GM21786 (cell line): ENCODE measurements around the gene WDR4.
"Not testable (repeated sequence)": the region's sequence is repeated elsewhere in the genome, so short reads cannot be mapped to it uniquely, and the experiment has no call there.

ENCODE experiments used
- ATAC-seq: cut with Tn5 transposase; IDR thresholded peaks from one replicate; pipeline ENCODE4 v1.9.1; 2021; ENCODE audit not compliant: unreplicated experiment

Gene WDR4

DNA sequence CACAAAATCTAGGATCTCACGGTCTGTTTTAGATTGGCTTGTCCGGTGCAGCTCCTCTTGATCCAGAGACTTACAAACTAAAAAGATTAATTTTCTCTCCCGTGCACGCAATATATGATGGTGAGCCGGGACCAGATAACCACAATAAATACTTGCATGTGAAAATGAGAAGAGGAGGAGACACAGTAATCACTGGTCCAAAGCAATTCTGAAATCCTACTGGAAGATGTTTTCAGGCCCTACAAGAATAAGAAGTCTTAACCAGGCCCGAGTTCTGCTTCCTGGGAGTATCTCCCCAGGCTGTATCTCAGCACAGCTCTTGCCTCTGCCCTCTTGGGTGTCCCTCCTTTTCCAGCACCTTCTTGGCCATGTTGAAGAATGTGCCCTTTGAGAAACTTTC, 1.0 kb upstream of the WDR4 start:
- no peak for ATAC-seq

DNA sequence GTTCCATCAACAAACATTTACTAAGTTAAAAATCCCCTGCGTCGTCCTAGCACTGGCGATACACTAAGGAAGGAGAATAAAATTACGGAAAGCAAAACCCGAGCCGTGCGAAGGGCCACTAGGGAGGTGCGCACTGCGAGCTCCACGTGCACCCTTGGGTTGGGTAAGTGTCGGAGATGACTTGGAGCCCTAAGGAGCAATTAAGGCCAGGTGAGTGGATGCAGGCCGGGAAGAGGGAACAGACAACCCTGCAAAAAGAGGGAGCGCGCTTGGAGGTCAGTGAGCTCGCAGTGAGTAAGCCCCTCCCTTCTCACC, 704 bp downstream of the WDR4 start:
- peak; percentile 18 for ATAC-seq

DNA sequence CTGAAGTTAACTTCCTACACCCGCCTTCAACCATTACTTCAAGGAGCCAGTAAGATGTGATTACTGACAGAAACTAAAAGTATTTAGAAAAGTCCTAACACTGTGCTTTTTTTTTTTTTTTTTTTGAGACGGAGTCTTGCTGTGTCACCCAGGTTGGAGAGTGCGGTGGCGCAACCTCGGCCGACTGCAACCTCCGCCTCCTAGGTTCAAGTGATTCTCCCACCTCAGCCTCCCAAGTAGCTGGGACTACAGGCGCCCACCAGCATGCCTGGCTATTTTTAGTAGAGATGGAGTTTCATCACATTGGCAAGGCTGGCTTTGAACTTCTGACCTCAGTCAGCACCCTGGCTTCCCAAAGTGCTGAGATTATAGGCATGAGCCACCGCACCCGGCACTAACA, 3.5 kb downstream of the WDR4 start:
- ATAC-seq, result not testable (repeated sequence)

DNA sequence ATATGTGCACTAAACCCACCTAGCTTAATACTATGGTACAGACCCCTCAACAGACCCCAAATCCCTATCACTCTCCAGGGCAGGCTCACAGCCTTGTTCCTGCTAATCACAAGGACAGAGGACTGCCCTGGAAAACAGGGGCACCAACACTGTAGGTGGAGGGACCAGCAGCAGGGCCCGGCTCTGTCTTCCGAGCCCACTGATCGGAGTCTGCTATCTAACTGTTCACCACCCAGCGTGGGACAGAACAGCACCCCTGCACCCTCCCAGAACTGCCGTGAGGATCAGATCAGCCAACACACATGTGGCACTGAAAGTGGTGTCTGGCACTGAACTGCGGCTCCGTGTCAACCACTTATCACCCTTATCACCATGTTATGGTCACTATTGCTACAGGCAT, 6.2 kb downstream of the WDR4 start:
- no peak for ATAC-seq

DNA sequence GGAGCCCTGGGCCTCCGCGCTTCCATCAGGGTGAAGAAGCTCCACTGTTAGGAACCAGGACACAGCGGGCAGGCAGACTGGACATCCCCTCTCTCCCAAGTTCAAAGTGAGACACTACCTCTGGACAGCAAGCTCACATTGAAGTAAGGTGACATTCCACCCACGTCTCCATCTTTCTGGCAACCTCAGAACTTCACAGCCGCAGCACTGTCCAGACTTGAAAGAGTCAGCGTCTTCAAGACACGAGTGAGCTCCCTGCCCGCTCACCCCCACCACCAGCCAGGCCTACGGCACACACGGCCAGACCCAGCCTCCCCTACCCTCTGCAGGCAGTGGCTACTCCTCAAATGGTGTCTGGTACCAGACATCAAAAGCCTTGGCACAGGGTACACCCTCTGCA, 11.1 kb downstream of the WDR4 start:
- no peak for ATAC-seq

DNA sequence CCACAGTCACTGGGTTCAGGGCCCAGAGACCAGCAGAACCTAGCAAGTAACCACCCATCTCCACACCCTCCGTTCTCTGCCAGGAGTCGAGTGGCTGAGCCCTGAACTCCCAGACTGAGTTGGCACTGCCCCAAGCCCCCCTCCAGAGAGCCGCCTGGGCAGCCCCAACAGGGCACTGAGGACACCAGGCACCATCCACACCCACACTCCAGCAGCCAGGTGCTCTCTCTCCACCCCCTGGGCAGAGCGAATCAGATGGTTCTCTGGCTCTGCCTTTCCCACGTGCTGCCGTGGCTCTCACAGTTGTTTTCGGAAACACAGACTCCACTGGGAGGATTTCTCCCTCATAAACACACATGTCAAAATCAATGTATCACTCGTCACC, 13.6 kb downstream of the WDR4 start:
- no peak for ATAC-seq

DNA sequence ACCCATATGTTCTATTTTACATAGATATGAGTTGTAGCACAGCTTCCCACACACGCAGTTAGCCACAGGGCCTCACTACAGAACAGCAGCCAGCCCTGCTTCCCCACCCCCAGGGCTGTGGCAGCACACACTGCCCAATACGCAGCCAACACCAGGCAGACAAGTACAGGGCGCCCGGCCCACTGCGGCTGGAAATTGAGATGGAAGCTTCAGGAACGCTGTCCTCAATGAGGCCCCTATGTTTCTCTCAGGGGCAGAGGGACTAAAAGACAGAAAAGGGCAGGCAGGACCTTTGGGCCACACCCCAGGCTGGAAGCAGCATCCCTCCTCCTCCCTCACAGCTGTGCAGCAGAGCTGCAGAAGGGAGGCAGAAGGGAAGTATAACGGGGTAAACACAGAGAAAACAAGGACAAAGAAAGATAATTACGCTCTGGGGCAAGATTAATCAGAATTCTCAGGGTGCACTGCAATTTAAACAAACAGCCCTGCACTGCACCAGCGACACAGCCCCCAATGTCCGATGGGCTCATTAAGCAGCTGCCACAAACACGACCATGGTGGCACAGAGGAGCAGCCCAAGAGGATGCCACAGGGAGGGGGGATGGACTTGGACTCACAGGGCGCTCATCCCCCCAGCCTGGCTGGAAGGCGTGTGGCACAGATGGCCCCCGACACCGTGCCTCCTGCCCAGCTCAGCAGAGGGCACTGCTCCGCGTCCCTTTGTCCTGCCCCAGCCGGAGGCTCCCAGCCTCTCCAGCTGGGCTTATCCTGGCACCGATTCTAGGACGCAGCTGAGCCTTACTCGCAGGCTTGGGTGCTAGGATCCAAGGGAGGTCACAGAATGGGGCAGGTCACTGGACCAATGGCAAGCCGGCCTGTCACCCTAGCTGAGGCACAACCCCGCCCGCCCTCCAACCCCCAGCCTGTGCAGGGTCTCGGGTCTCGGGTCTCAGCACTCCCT, 14.2 kb downstream of the WDR4 start:
- no peak for ATAC-seq

DNA sequence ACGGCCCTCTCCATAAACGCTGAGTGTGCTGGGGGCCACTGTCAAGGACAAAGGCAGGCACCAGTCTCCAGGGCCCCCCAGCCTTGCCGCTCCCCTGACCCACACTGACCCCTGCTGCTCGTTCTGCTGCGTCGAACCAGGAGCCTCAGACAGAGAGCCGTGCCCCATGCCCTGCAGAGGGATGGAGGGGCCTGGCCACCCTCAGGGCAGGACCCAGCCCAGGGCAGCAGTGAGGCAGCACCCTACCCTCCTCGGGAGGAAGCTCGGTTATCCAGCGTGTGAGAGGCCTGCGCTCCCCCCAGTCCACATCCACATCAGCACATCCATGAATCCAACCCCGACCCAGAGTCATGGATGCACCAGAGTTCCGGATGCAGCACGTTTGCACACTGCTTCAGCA, 15.1 kb downstream of the WDR4 start:
- ATAC-seq, result no peak

DNA sequence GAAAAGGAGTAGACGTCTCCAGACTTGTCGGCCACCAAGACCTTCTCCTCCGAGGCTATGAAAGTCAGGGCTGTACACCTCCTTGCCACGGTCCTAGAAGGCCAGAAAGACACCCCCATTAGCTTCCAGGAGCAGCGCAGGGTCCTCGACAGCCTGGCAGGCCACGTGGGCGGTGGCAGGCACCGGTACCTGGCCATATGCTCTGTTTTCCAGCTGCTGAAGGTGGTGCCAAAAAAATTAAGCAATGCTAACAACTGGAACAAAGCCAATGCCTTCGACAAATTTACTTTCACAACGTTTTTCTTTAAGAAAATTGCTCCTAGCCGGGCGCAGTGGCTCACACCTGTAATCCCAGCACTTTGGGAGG, 15.9 kb downstream of the WDR4 start:
- no peak for ATAC-seq

DNA sequence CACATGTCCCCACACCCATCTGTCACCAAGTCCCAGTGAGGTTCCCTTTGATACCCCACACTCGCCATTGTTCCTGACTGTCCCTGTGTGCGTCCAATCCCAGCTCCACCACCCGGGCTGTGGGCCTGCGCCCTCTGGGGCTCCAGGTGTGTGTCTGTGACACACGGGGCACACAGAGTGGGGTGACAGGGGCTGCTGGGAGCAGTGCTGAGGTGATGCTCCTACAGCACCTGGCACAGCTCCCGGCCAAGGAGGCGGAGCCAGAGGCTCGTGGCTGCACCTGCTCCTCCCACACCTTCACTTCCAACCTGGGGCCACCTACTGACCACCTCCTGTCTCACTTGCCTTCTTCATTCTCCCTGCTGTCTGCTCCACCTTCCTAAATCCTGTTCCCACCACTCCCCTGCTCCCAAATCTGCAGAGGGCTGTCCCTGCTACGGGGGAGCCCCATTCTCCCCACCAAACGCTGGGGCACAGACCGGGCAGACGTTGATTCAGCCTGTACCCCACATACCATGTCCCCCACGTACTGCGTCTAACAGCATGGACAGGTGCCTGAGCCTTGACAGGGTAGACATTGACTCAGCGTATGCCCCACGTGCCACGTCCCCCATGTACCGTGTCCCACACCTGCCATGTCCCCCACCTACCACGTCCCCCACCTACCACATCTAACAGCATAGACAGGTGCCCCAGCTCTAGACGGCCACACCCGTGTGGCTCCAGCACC, 16.4 kb downstream of the WDR4 start:
- ATAC-seq, result no peak

DNA sequence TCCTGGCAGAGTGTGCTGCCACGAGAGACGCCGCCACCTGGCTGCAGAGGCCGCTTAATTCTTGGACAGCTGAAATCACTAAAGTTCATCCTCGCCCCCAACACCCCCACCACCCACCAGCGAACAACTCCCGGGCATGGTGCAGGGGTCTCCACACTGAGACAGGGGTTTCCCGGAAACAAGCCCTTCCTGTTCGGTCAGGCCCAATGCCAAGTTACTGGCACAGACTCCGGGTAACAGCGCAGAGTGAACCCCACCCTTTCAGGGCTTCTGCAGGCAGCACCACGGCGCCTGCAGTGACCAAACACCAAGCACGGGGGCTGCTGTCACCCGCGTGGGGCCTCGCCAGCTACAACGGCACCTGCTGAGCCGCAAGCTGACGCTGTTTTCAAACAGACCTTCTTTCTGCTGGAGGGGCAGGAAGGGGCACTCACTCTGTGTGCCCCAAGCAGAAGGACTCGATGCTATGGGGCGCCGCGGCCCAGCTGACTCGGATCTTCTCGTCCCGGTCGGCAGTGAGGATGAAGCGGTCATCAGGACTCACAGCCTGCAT, 17.4 kb downstream of the WDR4 start:
- ATAC-seq, result no peak

DNA sequence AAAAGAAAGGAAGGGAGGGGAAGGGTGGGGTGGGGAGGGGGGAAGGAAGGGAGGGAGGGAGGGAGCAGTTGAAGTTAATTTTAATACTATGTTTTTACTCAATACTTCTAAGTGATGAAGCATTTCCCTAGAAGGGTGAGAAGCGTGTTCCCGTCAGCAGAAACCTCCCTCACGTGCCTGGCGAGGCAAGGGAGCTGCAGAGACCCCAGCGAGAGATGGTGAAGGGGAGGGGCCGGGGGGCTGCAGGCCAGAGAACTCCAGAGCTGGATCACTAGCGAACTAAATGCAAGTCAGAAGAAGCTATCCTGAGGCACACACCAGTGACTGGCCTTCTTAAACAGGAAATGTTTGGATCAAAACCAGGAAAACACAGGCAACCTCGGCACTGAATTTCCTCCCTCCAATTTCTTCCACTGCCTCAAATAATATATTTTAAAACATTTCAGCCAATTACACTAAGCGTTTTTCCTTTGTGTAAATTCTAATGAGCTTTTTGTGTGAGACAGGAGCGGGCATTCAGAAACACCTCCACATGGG, 18.0 kb downstream of the WDR4 start:
- ATAC-seq, result no peak

DNA sequence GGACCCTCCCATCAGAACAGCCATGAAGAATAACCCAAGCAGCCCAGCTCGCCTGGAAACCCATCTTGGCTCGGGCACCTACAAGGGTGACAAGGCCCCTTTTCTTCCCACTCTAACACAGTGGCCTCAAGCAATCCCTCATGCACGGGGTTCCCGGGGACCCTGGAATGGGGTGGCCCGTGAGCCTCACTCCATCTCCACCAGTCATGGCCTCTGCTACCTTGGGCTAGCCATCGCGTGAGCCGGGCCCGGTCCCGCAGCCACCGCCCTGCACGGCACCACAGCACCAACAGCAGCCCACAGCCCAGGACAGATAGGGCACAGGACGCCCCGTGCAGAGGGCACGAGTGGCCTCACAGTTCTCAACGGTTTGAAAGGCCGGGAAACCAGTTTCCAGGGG, 19.0 kb downstream of the WDR4 start:
- ATAC-seq, result no peak

DNA sequence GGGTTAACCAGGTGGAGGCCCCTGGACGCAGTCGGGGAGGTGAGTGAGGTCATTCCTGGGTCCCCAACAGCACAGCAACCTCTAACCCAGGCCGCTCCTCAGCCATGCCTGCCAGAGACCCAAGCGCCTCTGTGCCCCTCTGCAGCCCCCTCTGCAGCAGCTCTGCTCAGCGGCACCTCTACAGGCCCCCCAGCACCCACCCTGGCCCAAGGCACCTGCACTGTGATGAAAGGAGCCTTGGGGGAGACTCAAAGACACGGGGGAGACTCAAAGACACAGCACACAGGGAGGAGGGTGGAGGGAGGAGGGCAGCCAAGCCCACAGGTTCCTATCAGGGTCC, 19.5 kb downstream of the WDR4 start:
- no peak for ATAC-seq

DNA sequence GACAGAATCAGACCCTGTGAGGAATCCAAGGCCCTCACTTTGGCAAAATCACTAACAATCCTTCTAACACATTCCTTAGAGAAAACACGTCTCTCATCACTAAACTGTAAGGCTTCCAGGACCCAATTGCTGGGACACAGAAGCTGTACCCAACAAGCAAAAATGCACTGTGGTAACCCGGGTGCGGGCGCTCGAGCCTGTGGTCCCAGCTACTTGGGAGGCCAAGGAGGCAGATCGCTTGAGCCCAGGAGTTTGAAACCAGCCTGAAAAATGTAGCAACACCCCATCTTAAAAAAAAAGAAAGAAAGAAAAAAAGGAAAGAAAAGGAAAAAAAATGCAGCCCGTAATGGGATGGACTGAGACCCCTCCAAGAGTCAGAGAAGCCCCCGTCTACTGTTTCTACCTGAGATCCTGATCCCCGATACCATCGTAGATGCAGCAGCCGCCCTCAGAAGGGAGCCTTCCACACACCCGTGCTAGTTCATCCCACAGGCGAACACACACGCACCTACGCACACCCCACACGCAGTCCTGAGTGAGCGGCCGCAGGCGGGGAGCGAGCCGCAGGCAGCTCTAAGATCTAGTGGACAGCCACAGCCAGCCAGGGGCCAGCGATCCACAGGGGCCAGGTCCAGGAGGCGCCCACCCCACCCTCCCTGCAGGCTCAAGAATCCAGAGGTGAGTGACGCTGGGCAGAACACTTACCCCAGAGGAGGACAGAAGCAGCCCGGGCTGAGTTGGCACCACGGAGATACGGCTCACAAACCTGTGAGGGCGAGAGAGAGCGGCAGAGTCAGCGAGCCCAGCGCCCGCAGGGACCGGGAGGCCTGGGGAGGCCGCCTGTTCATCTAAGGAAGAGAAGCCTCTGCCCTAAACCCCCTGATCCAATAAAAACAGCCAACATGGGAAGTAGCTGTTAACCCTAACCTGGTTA, 20.1 kb downstream of the WDR4 start:
- ATAC-seq, result no peak

DNA sequence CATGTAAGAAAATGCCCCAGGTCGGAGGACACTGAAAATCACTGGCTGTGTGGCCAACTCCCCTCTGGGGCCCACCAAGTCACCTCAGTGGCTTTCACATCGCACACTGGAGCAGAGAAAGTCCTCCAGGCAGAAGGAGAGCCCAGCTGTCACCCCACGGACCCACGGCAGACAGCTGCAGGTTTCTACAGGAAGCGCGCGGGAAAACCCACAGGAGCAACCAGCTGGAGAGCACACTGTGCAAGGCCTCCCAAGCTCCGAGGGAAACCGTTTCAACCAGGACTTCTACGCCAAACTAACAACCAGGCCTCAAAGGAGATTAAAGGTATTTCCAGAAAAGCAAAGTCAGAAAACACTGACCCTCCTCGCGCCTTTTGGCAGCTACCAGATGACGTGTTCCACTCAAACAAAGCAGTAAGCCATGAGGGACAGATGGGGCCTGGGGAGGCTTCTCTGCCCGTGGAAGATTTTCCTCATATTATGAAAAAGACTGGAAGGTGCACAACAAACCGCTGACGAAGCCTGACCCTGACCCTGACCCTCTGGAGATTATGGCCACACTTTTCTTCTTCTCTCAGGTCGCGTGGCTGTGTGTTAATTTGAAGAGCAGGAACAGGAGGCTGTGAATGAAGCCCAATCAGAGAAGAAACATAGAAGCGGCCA, 21.0 kb downstream of the WDR4 start:
- ATAC-seq, result no peak

DNA sequence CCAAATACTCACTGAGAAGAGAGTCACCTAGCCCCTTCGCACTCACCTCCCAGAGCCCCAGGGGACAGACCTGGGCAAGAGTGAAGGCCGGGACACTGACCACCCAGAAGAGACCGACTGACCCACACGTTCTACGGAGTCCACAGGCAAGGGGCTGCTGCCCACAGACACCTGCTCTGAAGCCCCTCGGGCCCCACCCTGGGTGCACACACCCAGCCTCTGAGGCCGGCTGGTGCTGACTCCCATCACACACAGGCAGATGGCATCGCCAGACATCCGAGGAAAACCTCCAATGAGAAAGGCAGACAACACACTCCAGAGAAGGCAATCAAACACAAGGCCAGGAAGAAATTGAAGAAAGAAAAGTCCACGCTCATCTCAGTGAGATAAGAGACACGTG, 22.1 kb downstream of the WDR4 start:
- no peak for ATAC-seq

DNA sequence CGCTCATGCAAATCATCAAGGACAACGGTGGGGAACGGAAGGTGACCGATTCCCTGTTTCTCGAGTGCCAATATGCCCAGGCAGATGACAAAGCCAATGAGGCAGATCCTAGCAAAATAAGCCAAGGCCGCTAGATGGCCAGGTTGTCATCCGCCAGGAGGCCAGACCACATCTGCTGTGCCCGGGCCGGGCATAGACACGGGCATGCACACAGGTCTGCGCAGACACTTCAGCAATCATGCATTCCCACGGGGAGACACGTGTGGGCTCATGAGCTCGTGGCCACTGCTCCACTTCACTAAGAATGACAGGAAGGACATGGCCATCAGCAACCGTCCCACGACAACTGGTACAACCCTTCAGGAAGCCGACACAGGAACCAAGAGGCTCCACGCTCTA, 23.4 kb downstream of the WDR4 start:
- no peak for ATAC-seq

DNA sequence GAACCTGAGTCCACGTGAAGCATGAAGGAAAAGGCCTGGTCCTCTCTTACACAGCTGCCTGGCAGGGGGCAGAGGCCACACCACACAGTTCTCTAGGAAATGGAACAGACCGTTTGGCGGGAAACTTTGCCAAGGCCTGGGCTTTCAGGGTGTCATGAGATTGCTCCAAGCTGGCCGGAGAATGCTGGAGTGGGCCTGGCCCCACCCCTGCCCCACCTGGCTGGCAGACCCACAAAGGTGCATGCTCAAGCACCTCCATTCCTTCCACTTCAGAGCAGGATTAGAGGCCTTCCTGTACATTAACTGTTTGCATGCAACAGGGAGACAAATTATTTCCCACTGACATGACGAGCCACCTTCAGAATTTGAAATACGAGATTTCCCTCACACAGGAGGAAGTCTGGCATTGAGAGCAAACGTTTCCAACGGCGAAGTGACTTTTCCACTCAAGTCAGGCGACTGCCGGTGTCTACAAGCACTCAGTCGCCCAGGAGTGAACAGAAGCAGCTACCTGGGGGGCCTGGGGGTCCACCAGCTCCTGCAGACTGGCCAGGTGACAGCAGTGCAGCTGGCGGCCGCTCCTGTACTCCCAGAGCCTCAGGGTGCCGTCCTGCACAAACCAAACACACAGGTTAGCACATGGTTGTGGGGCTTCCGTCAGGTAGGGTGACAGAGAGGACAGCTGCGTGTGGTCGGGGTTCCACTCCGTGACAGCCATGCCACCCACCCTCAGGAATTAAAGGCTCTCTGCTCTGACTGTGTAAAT, 24.0 kb downstream of the WDR4 start:
- ATAC-seq, result no peak
